ENCODE measurements around the gene ADAM10. TPM values are rescaled to one million over a fixed set of nuclear protein-coding genes. Genes with fewer than 3 reads are reported as not detected.

ADAM10 gene
- total and polyA plus RNA-seq, 2 of the 8 experiments (the other 6 are each of a cell fraction or from before 2014, with no cell fraction given): 46.5 to 163 TPM

DNA sequence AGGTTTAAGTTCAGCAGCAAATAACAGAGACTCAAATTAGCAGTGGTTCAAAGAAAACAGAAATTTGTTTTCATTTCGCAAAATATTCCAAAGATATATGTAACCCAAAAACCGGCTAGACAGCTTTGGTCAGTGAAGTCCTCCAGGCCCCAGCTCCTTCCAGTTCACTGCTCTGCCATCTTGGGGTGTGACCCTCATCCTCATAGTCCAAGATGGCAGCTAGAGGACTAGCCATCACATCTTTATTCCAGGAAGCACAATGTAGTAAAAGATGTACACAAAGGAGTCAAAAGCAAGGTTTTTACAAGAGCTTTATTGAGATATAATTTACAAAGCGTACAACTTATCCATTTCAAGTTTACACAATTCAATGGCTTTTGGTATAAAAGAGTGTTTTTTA is 210.6 kb downstream of the ADAM10 start:
- H3K23me2 ChIP-seq (ENCODE audit: low read depth, low read length): no peaks in the 10 kb centered on the region; the same call in 1 of the 2 replicates
- H3K79me1 ChIP-seq (ENCODE audit: low read depth, low read length): no peaks in the 10 kb centered on the region
- H3K4ac ChIP-seq (replicated peaks; ENCODE audit: insufficient read length, low read depth, low read length): no peak overlapping the region
- no peaks in the 10 kb centered on the region for H3K36me3 ChIP-seq (ENCODE audit: control insufficient read depth in 2 of 4, insufficient read depth in 4 of 4, low read length in 3 of 4)
- H3K14ac ChIP-seq (ENCODE audit: insufficient read length): no peak overlapping the region
- FAIRE-seq (no peak), DNase-seq (ENCODE audit: low read depth in 1 of 2, low spot score in 2 of 2) (no peak)
- H3K23ac ChIP-seq (ENCODE audit: insufficient read length): no peak overlapping the region
- H3K9me3 ChIP-seq (ENCODE audit: insufficient read depth in 2 of 2, low read depth in 1 of 2, low read length in 1 of 2): no peaks in the 10 kb centered on the region
- no peaks in the 10 kb centered on the region for H4K20me1 ChIP-seq (replicated peaks in 1 of 2; ENCODE audit: control insufficient read depth in 1 of 2, insufficient read depth in 2 of 2, low read length in 2 of 2)
- 92% methylated on average over 3 of the region's 3 CpGs; no CpG with 5 or more reads in 1 of the 2 experiments for WGBS, 2 experiments (ENCODE audit: extremely low coverage in 1 of 2, insufficient coverage in 1 of 2, insufficient read length in 1 of 2, insufficient replicate concordance in 2 of 2, low coverage in 1 of 2, low lambda C conversion rate in 2 of 2, missing lambda C conversion rate in 1 of 2)
- H3K27ac ChIP-seq (ENCODE audit: low read depth, low read length): no peak overlapping the region
- no peak overlapping the region for H3K56ac ChIP-seq (replicated peaks; ENCODE audit: insufficient read length, low read depth, low read length)
- no peak overlapping the region for H4K5ac ChIP-seq (ENCODE audit: insufficient read length, low read depth, low read length)
- no peak overlapping the region for H2BK120ac ChIP-seq (replicated peaks; ENCODE audit: low read depth, low read length)
- no peak overlapping the region for H2BK12ac ChIP-seq (ENCODE audit: low read depth, low read length)
- no peak overlapping the region for H2AK5ac ChIP-seq (ENCODE audit: low read depth, low read length)
- no peak overlapping the region for H2BK5ac ChIP-seq (ENCODE audit: low read depth, low read length)
- no peaks in the 10 kb centered on the region for H3K79me2 ChIP-seq (ENCODE audit: control insufficient read depth in 1 of 2, insufficient read depth in 2 of 2, low read length in 2 of 2)
- no peaks in the 10 kb centered on the region for H3K27me3 ChIP-seq (replicated peaks in 1 of 4; ENCODE audit: control insufficient read depth in 3 of 4, extremely low read depth in 1 of 4, insufficient read depth in 3 of 4, low read length in 3 of 4)
- H2AFZ ChIP-seq (ENCODE audit: low read length): no peak overlapping the region
- no peak overlapping the region for H2BK20ac ChIP-seq (ENCODE audit: low read length)
- H3K9ac ChIP-seq (replicated peaks in 1 of 4; ENCODE audit: extremely low read depth in 1 of 4, low read depth in 3 of 4, low read length in 3 of 4): no peak overlapping the region
- no peak overlapping the region for H4K8ac ChIP-seq (ENCODE audit: extremely low read depth, insufficient read depth, low read length)
- no peak overlapping the region for H3K4me2 ChIP-seq (ENCODE audit: insufficient read depth in 1 of 2, low read depth in 2 of 2, low read length in 2 of 2)
- POLR2A ChIA-PET (ENCODE audit: partially characterized antibody): no interaction called here
- H3K4me1 ChIP-seq (replicated peaks in 1 of 4; ENCODE audit: control insufficient read depth in 3 of 4, insufficient read depth in 4 of 4, low read length in 3 of 4): no peaks in the 10 kb centered on the region
- no peak overlapping the region for H4K91ac ChIP-seq (replicated peaks; ENCODE audit: insufficient read length, low read length)
- no peak overlapping the region for H3K18ac ChIP-seq (ENCODE audit: extremely low read depth, low read length)
- no peak overlapping the region for H3K4me3 ChIP-seq (ENCODE audit: extremely low read depth in 1 of 4, insufficient read depth in 2 of 4, low read depth in 3 of 4, low read length in 4 of 4)
- CTCF ChIA-PET (ENCODE audit: partially characterized antibody): interaction anchor here (0.8 to 0.9 kb wide), 2 partner anchors 80 to 120 kb away, joined by 3 read pairs; no protein-coding TSS in a partner anchor
- no peak overlapping the region for H2BK15ac ChIP-seq (ENCODE audit: low read length)
- TF ChIP-seq KDM1A (IDR thresholded peaks at IDR 0.05; ENCODE audit: borderline replicate concordance, low read length) (no peak), SIN3A (conservative IDR thresholded peaks at IDR 0.05 in 1 of 2, IDR thresholded peaks at IDR 0.05 in 1 of 2; ENCODE audit: low read depth in 1 of 2, low read length in 2 of 2) (no peak), CTBP2 (IDR thresholded peaks at IDR 0.05; ENCODE audit: borderline replicate concordance, insufficient read depth, insufficient read length, low read length) (no peak), ZNF274 (IDR thresholded peaks at IDR 0.05; ENCODE audit: borderline replicate concordance, extremely low read depth, low read length) (no peak)

Measured in H1 (cell line).